ENCODE data around the gene PCDHGA1. TPM values are rescaled to one million over a fixed set of nuclear protein-coding genes. Genes with fewer than 3 reads are reported as not detected.
"Not testable (repeated sequence)": the region's sequence is repeated elsewhere in the genome, so short reads cannot be mapped to it uniquely, and the experiment has no call there.

Gene PCDHGA1
- polyA plus RNA-seq, 2 of the 4 experiments (the other 2 are of a cell fraction): 0.32 to 0.71 TPM

DNA sequence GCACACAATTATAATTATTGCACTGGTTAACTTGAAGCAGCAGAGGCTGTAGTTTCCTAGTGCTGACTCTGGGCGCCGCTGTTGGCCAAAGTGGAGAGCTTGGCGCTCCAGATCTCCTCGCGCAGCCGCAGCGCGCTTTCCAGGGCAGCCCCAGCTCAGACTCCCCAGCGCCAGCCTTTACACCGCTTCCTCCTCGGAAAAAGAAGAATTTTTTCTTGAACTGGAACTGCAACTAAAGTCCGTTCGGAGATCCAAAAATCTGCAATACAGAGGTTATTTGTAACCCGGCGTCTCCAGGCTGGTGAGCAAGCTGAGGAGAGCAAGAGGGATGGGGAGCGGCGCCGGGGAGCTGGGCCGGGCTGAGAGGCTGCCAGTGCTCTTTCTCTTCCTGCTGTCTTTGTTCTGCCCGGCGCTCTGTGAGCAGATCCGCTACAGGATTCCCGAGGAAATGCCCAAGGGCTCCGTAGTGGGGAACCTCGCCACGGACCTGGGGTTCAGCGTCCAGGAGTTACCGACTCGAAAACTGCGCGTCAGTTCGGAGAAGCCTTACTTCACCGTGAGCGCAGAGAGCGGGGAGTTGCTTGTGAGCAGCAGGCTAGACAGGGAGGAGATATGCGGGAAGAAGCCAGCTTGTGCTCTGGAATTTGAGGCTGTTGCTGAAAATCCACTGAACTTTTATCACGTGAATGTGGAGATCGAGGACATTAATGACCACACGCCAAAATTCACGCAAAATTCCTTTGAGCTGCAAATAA is 57.4 kb downstream of the PCDHGA1 start, which contains the start of gene PCDHGB4:
TSS of gene PCDHGB4 (plus strand) at position 142 of the 755 bp plus-strand sequence. CDS start at position 329, 187 bp downstream.
- H3K4me1 ChIP-seq, FAIRE-seq, H3K27ac ChIP-seq, POLR2A ChIA-PET, H3K4me2 ChIP-seq, H3K4me3 ChIP-seq: not testable (repeated sequence)
- CTCF ChIA-PET: interaction anchor here (0.8 to 3.7 kb wide), 6 partner anchors 17 to 176 kb away, joined by 3 to 16 read pairs (median 3); partner anchors contain the start of genes PCDHGA2, PCDHGA5, PCDHGB3 and PCDHGC3
- ATAC-seq (peak; percentile 63 to 64), DNase-seq (ENCODE audit: low read depth in 1 of 2, low spot score in 1 of 2) (peak in 1 of 2 experiments; percentile 42)
- WGBS (ENCODE audit: missing lambda C conversion rate): 65% methylated on average over 23 of the region's 40 CpGs
- H3K9me3 ChIP-seq: peaks cover 66% of the 10 kb centered on the region
- TF ChIP-seq, protein P1, sequence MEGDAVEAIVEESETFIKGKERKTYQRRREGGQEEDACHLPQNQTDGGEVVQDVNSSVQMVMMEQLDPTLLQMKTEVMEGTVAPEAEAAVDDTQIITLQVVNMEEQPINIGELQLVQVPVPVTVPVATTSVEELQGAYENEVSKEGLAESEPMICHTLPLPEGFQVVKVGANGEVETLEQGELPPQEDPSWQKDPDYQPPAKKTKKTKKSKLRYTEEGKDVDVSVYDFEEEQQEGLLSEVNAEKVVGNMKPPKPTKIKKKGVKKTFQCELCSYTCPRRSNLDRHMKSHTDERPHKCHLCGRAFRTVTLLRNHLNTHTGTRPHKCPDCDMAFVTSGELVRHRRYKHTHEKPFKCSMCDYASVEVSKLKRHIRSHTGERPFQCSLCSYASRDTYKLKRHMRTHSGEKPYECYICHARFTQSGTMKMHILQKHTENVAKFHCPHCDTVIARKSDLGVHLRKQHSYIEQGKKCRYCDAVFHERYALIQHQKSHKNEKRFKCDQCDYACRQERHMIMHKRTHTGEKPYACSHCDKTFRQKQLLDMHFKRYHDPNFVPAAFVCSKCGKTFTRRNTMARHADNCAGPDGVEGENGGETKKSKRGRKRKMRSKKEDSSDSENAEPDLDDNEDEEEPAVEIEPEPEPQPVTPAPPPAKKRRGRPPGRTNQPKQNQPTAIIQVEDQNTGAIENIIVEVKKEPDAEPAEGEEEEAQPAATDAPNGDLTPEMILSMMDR (IDR thresholded peaks at IDR 0.05): peak; percentile 13; the same call in 1 of the 3 replicates
- TF ChIP-seq RAD21 (conservative IDR thresholded peaks at IDR 0.05 in 1 of 2, IDR thresholded peaks at IDR 0.05 in 1 of 2): peak; percentile 26 to 31; a peak in 2 of 5 replicates

DNA sequence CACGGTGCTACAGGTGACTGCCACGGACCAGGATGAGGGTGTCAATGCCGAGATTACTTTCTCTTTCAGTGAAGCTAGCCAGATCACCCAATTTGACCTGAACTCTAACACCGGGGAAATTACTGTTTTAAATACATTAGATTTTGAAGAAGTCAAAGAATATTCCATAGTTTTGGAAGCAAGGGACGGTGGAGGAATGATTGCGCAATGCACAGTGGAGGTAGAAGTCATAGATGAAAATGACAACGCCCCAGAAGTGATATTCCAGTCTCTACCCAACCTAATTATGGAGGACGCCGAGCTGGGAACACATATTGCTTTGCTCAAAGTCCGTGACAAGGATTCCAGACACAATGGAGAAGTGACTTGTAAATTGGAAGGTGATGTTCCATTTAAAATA is 58.3 kb downstream of the PCDHGA1 start:
- FAIRE-seq (no peak), ATAC-seq (no peak), DNase-seq (ENCODE audit: low read depth in 1 of 2, low spot score in 1 of 2) (no peak)
- WGBS (ENCODE audit: missing lambda C conversion rate): 62% methylated on average over 10 of the region's 10 CpGs
- H3K9me3 ChIP-seq: peaks cover 70% of the 10 kb centered on the region
- no peaks in the 10 kb centered on the region for H3K4me1 ChIP-seq
- no peak overlapping the region for H3K4me2 ChIP-seq
- peak; percentile 70 to 88; a peak in 3 of 4 replicates for TF ChIP-seq CEBPB (IDR thresholded peaks at IDR 0.05)
- TF ChIP-seq, protein P2, sequence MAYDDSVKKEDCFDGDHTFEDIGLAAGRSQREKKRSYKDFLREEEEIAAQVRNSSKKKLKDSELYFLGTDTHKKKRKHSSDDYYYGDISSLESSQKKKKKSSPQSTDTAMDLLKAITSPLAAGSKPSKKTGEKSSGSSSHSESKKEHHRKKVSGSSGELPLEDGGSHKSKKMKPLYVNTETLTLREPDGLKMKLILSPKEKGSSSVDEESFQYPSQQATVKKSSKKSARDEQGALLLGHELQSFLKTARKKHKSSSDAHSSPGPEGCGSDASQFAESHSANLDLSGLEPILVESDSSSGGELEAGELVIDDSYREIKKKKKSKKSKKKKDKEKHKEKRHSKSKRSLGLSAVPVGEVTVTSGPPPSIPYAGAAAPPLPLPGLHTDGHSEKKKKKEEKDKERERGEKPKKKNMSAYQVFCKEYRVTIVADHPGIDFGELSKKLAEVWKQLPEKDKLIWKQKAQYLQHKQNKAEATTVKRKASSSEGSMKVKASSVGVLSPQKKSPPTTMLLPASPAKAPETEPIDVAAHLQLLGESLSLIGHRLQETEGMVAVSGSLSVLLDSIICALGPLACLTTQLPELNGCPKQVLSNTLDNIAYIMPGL (CRISPR knock-in tag; IDR thresholded peaks at IDR 0.05; ENCODE audit: borderline replicate concordance): no peak
- ChIA-PET POLR2A (no interaction called here), CTCF (interaction anchor here (1.0 to 3.3 kb wide), 4 partner anchors 87 to 304 kb away, joined by 3 to 12 read pairs (median 4); partner anchors contain the start of gene PCDHGC3)
- no peak overlapping the region for H3K4me3 ChIP-seq
- H3K27ac ChIP-seq: no peak overlapping the region

DNA sequence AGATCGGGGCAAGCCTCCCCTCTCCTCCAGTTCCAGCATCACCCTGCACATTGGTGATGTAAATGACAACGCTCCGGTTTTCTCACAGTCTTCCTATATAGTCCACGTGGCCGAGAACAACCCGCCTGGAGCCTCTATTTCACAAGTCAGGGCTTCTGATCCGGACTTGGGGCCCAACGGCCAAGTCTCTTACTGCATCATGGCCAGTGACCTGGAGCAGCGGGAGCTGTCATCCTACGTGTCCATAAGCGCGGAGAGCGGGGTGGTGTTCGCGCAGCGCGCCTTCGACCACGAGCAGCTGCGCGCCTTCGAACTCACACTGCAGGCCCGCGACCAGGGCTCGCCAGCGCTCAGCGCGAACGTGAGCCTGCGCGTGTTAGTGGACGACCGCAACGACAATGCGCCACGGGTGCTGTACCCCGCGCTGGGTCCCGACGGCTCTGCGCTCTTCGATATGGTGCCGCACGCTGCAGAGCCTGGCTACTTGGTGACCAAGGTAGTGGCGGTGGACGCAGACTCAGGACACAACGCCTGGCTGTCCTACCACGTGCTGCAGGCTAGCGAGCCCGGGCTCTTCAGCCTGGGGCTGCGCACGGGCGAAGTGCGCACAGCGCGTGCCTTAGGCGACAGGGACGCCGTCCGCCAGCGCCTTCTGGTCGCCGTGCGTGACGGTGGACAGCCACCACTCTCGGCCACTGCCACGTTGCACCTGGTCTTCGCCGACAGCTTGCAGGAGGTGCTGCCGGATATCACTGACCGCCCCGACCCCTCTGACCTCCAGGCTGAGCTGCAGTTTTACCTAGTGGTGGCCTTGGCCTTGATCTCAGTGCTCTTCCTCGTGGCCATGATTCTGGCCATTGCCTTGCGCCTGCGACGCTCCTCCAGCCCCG is 59.1 kb downstream of the PCDHGA1 start:
- ATAC-seq (no peak), FAIRE-seq (no peak), DNase-seq (ENCODE audit: low read depth in 1 of 2, low spot score in 1 of 2) (no peak)
- peaks cover 72% of the 10 kb centered on the region for H3K9me3 ChIP-seq
- CTCF ChIA-PET: interaction anchor here (0.9 to 3.3 kb wide), 7 partner anchors 8 to 305 kb away, joined by 3 to 12 read pairs (median 6); partner anchors contain the start of genes PCDHGB1 and PCDHGC3
- H3K4me2 ChIP-seq: no peak overlapping the region
- TF ChIP-seq HOXB13 (CRISPR knock-in tag; IDR thresholded peaks at IDR 0.05; ENCODE audit: low read depth): no peak
- no peak for TF ChIP-seq RAD21 (conservative IDR thresholded peaks at IDR 0.05 in 1 of 2, IDR thresholded peaks at IDR 0.05 in 1 of 2)
- TF ChIP-seq NPAS2 (CRISPR knock-in tag; IDR thresholded peaks at IDR 0.05; ENCODE audit: borderline replicate concordance): no peak
- no peak for TF ChIP-seq JUN (IDR thresholded peaks at IDR 0.05)
- no peak for TF ChIP-seq TFCP2L1 (CRISPR knock-in tag; IDR thresholded peaks at IDR 0.05)
- no peak for TF ChIP-seq GATA3 (IDR thresholded peaks at IDR 0.05; ENCODE audit: borderline replicate concordance)
- TF ChIP-seq, protein P1 (IDR thresholded peaks at IDR 0.05): no peak
- no peak for TF ChIP-seq EHMT2 (IDR thresholded peaks at IDR 0.05; ENCODE audit: low read depth)
- TF ChIP-seq SREBF2 (IDR thresholded peaks at IDR 0.05): no peak
- TF ChIP-seq, protein P3, sequence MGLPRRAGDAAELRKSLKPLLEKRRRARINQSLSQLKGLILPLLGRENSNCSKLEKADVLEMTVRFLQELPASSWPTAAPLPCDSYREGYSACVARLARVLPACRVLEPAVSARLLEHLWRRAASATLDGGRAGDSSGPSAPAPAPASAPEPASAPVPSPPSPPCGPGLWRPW (IDR thresholded peaks at IDR 0.05): no peak
- TF ChIP-seq PHF8 (IDR thresholded peaks at IDR 0.05; ENCODE audit: borderline replicate concordance, low read depth): no peak
- TF ChIP-seq CBX2 (IDR thresholded peaks at IDR 0.05; ENCODE audit: borderline replicate concordance, low read depth): no peak
- TF ChIP-seq FOSL2 (IDR thresholded peaks at IDR 0.05): no peak
- TF ChIP-seq FOSL2 (CRISPR knock-in tag; IDR thresholded peaks at IDR 0.05): no peak
- no peak for TF ChIP-seq NFE2L2 (conservative IDR thresholded peaks at IDR 0.05; ENCODE audit: low read length)
- no peak for TF ChIP-seq EHF (CRISPR knock-in tag; IDR thresholded peaks at IDR 0.05)
- POLR2A ChIA-PET: no interaction called here
- H3K4me1 ChIP-seq: no peaks in the 10 kb centered on the region
- no peak overlapping the region for H3K27ac ChIP-seq
- H3K4me3 ChIP-seq: no peak overlapping the region
- WGBS (ENCODE audit: missing lambda C conversion rate): 84% methylated on average over 69 of the region's 77 CpGs
